Left cardiac atrium (tissue), 4 donors: ENCODE data around the gene SEMA4F. TPM values are rescaled to one million over a fixed set of nuclear protein-coding genes. Genes with fewer than 3 reads are reported as not detected.
A peak's percentile ranks its signal among the peaks of the same experiment; 100 is the strongest.
"Not testable (repeated sequence)": the region's sequence is repeated elsewhere in the genome, so short reads cannot be mapped to it uniquely, and the experiment has no call there.

ENCODE experiments used
- ATAC-seq, 2 donors: fragments of 200-7000 bp; cut with Tn5 transposase; one replicate each; pipeline ENCODE4 v1.9.1; 2020; ENCODE audit warnings: mild to moderate bottlenecking in 2 of 2, moderate library complexity in 2 of 2
- DNase-seq: peaks from one replicate; pipeline ENCODE4 v3.0.0-alpha.2; 2020
- intact Hi-C, 2 donors: fragments of 100-400 bp; cut with DNase I; formaldehyde crosslinking; loops; one replicate each; pipeline versions ENCODE4 v1.14.1 to v1.15.1; 2022 to 2023
- long read RNA-seq: library from polyadenylated mRNA; unstranded; transcript quantifications from one replicate; pipeline ENCODE4 v2.0.0, GENCODE V29; 2021
- total RNA-seq, 2 donors: library from RNA; stranded (reverse); fragmentation: NEBNext Ultra II Directional; extraction: Animal tissue kit (Norgen Biotek cat#: 25700); gene quantifications; one replicate each; pipeline ENCODE4 v1.2.1, GENCODE V29; 2021
- donor health status: DM: no; HTN: yes; CAD: no.
- donor health status: DM: no; HTN: yes; CAD: no; lungs with severe emphysema.
- donor health status: DM: yes; HTN: yes; CAD: no.
- donor health status: Dilated cardiomyopathy.

The SEMA4F gene
- 1 to 10 TPM; 3.4 to 6.1 TPM for total RNA-seq
- long read RNA-seq, partial matches to known transcripts, result 1 of 1 reads
- long read RNA-seq, other reads (novel, unspliced or antisense), result 0 of 1 reads

- intact Hi-C loops, result no loop called here
- peak; percentile 99 to 100 for ATAC-seq
- peak; percentile 97 for DNase-seq
These were observed at the start of gene SEMA4F for GRCh38 chr2:74653985-74654882. TSS of gene SEMA4F (plus strand) at chr2:74654247. CDS start at chr2:74654377, 130 bp downstream.

- ATAC-seq, result no peak
- DNase-seq, result no peak
- intact Hi-C loops, result no loop called here
These were observed 47.1 kb upstream of the SEMA4F start for GRCh38 chr2:74606927-74607326.

DNA sequence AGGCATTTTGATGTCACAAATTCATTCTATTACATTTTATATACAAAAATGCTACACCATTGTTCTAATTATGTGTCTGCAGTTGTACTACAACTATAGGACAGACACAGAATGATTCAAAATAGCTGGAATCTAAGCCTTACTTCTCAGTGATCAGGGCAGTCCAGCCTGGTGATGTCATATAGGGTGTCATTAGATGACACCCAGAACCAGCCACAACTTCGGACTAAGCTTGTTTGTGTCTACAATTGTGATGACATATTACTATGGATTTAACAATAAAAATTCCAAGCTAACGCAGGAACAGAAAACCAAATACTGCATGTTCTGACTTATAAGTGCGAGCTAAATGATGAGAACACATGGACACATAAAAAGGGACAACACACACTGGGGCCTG is 36.9 kb upstream of the SEMA4F start:
- DNase-seq (no peak), ATAC-seq (no peak)
- intact Hi-C loops, result no loop called here

DNA sequence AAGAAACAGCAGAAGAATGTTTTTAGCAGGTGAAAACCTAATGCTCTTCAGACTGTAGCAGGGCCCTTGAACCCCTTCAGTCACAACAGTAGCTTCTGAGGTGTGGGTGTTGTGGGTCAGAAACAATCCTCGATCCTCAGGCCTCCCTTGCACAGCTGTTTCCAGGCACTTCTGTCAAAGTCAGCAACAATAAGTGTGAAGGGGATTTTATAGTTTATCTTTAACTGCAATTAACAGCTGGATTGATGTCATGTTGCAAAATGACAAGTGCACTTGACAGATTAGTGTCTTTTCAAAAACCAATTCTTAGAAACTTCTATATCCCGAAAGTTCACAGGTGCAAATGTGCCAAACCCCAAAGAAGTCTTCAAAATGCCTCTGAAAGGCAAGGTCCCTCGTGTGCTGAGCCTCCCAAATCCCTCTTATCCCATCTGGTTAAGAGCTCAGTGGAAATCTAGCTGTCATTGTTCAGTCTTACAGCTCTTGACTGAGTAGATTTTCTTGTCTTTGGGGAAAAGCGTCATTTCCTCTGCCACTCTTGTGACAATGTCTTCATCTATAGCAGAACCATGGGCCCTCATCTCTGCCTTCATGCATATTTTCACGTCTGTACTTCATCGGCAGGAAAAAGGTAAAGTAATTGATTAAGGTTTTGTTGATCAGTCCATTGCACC is 35.5 kb upstream of the SEMA4F start:
- DNase-seq (no peak), ATAC-seq (no peak)
- intact Hi-C loops, result no loop called here

DNA sequence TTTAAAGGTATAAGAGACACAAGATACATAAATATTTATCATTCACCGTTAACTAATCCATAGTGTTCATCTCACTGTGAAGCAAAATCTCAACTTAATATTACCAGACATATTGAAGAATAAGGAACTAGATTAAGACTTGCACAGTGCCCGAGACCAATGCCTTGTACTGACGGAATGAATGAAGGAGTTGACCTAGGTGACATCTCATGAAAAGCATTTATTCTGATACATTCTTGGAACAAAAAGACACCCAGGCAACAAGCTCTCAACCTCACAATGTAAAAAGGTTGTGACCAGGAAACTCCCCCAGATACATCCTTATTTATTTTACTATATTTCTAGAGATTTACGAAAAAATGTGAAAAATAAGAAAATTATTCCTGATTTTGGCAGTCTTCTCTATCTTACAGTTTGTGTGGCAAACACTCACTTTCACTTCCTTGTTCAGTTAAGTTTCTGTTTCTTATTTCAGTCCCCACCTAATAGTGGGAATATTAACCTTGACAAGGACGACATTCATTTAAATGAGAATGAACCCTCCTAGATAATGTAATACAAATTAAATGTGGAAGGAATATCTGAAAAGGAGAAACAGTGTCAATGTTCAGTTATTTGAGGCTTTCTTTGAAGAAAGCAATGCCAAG is 34.3 kb upstream of the SEMA4F start:
- intact Hi-C loops, result no loop called here
- ATAC-seq (no peak), DNase-seq (no peak)

- DNase-seq (no peak), ATAC-seq (no peak)
- intact Hi-C loops, result no loop called here
These were observed 33.4 kb upstream of the SEMA4F start for GRCh38 chr2:74620671-74621070.

DNA sequence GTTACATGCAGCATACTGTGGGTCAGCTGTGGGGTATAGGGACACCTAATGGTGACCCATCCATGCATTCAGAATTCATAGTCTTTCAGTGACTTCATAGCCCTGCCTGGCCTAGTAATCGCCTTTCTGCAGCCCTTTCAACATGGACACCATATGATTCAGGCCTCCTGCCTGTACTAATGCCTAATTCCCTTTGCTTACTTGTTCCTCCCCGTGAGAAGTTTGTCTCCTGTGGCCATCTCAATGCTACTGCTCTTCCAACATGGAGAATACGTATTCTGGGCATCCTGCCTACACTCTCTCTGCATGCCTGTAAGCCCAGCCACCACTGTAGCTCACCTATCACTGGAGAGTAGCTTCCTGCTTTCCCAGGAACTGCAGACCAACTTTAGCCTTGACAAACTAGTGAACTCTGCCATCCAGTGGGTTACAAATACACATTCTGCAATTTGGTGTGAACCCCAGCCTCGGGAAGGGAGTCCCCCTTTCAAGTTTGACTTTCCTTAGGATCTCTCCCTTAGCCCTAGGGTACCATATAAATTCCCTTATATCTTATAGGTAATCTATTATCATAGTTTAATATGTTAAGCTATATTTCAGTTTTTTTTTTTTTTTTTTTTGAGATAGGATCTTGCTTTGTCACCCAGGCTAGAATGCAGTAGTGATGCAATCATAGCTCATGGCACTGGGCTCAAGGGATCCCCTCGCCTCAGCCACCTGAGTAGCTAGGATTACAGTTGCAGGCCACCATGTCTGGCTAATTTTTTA is 28.2 kb upstream of the SEMA4F start:
- intact Hi-C loops, result no loop called here
- DNase-seq, result no peak
- no peak for ATAC-seq

GRCh38 chr2:74628538-74629105 is 25.4 kb upstream of the SEMA4F start:
- DNase-seq (no peak), ATAC-seq (no peak)
- intact Hi-C loops, result no loop called here

GRCh38 chr2:74630454-74630853 is 23.6 kb upstream of the SEMA4F start:
- intact Hi-C loops, ATAC-seq, DNase-seq: not testable (repeated sequence)

DNA sequence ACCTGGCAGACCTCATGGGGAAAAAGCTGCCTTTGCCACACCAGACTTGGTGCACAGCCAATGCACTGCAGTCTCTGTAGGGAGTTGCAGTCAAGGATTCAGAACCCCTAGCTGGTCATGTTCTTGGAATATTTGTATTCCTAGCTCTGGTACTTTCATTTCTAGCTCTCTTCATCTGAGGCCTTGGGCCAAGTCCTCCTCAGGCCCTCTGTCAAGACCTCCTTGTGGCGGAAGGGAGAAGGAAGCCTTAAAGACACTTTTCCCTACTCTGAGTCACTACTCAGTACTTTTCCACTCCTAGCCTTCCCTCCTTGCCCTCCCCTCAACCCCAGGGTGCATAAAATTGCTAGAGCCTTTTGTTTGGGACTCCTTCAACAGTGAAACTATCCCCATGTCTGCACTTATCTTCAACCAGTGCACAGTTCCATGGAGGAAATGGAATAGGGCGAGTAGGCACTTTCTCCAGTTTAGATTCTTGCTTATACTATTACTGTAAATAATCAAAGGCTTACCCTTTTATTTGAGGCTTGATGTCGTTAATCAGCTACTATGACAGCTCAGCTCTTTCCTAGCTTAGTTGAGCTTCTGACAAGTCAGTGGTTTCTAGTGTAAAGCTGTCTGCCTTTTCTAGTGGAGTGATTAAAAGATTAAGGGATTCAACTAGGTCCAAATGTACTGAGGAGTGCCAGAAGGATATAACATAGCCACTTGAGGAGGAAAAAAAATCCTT is 21.7 kb upstream of the SEMA4F start:
- peak in 1 of 2 donors; percentile 72 for ATAC-seq
- DNase-seq, result no peak
- intact Hi-C loops, result no loop called here

DNA sequence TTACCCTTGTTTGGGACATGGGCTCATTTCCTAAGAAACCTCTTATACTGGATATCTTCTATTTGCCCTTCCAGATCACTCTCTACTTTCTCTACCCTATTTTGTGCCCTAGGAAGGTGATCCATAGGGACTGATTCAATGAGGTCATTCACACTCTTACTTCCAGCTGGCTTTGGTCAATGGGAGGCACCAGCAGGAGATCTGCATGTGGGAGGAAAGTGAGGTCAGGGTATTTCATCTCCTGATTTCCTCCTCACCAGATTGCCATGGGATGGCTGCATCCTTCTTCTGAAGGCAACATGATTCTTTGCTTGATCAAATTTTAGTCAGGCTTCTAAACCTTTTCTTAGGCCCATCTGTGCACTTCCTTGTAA is 21.1 kb upstream of the SEMA4F start:
- peak in 1 of 2 donors; percentile 64 for ATAC-seq
- no peak for DNase-seq
- intact Hi-C loops, result no loop called here

DNA sequence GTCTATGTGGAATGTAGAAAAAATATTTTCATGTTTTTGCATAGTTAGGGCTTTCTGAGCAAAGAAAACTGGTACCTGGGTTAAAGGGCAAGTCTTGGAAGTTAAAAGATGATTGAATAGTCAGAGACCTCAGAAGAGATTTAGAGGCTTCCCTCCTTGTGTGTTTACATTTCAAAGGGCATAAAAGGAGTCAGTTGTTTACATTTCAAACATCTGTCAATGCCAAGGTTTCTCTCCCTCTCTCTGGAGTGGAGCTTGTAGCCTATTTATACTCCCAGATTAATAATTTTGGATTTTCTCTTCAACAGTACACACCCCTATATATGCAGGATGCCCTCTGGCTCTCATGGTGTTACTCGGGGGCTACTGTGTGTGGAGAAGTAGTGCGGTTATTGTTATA is 14.5 kb upstream of the SEMA4F start:
- intact Hi-C loops, result no loop called here
- DNase-seq (no peak), ATAC-seq (no peak)

GRCh38 chr2:74645344-74645743 is 8.7 kb upstream of the SEMA4F start:
- ATAC-seq (no peak), DNase-seq (no peak)
- intact Hi-C loops, result no loop called here

DNA sequence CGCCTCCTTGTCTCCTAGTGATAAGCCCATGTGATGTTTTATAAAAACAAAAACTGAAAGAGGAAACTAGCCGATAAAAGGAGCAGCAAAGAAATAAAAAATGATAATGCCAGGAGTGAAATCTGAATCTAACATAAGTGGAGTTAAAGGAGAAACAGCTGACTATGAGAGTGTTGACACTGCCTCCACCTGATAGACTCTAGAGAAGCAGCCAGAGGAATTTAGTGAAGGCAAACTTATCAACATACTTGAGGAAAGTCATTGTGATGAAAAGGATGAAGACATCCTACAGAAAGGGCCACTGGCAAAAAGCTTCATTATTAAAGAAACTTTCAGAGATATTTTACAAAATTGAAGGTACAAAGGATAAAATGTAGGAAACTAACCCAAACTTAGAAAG is 7.8 kb upstream of the SEMA4F start:
- no peak for DNase-seq
- intact Hi-C loops, result no loop called here

GRCh38 chr2:74646834-74647482 is 7.1 kb upstream of the SEMA4F start:
- intact Hi-C loops, result no loop called here

More for the DNA sequence above, 7.8 kb upstream of the SEMA4F start:
- ATAC-seq, result no peak

GRCh38 chr2:74648009-74648443 is 6.0 kb upstream of the SEMA4F start, which contains the start of gene M1AP:
TSS of gene M1AP (minus strand) at chr2:74648330. CDS start at chr2:74640275, 8,055 bp downstream.
- intact Hi-C loops, result no loop called here
- ATAC-seq (peak; percentile 57 to 73), DNase-seq (no peak)

More at GRCh38 chr2:74646834-74647482, 7.1 kb upstream of the SEMA4F start:
- DNase-seq (no peak), ATAC-seq (no peak)

- DNase-seq, result no peak
- intact Hi-C loops, result no loop called here
- ATAC-seq, result peak; percentile 6 to 17
These were observed 460 bp upstream of the SEMA4F start for GRCh38 chr2:74653589-74653984.
